ENCODE measurements around the gene ULBP3. TPM values are rescaled to one million over a fixed set of nuclear protein-coding genes. Genes with fewer than 3 reads are reported as not detected.

ULBP3 gene
- 10 to 100 TPM in 2 of 4 donors, 1 to 10 TPM in 2; 7.7 to 10.6 (median 9.0) TPM for polyA plus RNA-seq (ENCODE audit: insufficient read length in 4 of 4)

GRCh38 chr6:150068720-150069648 is at the start of gene ULBP3:
TSS of gene ULBP3 (minus strand) at chr6:150069121. CDS start at chr6:150069066, 55 bp downstream.
- peak; percentile 70 to 78 (median 76) for DNase-seq (ENCODE audit: low read depth in 4 of 4, low spot score in 3 of 4)

GRCh38 chr6:150118627-150119026 is 49.7 kb upstream of the ULBP3 start:
- DNase-seq (ENCODE audit: low read depth in 4 of 4, low spot score in 3 of 4) = no peak

GRCh38 chr6:150118203-150118602 is 49.3 kb upstream of the ULBP3 start:
- DNase-seq (ENCODE audit: low read depth in 4 of 4, low spot score in 3 of 4) = peak in 1 of 4 donors; percentile 28

GRCh38 chr6:150116200-150116800 is 47.4 kb upstream of the ULBP3 start:
- DNase-seq (ENCODE audit: low read depth in 4 of 4, low spot score in 3 of 4) = no peak

GRCh38 chr6:150115769-150116168 is 46.8 kb upstream of the ULBP3 start:
- DNase-seq (ENCODE audit: low read depth in 4 of 4, low spot score in 3 of 4) = no peak

- no peak for DNase-seq (ENCODE audit: low read depth in 4 of 4, low spot score in 3 of 4)
Observed at GRCh38 chr6:150112233-150112632, 43.3 kb upstream of the ULBP3 start.

GRCh38 chr6:150102750-150103270 is 33.9 kb upstream of the ULBP3 start:
- DNase-seq (ENCODE audit: low read depth in 4 of 4, low spot score in 3 of 4) = no peak

- no peak for DNase-seq (ENCODE audit: low read depth in 4 of 4, low spot score in 3 of 4)
Observed at GRCh38 chr6:150100745-150101144, 31.8 kb upstream of the ULBP3 start.

GRCh38 chr6:150099953-150100352 is 31.0 kb upstream of the ULBP3 start:
- no peak for DNase-seq (ENCODE audit: low read depth in 4 of 4, low spot score in 3 of 4)

GRCh38 chr6:150099546-150099945 is 30.6 kb upstream of the ULBP3 start:
- DNase-seq (ENCODE audit: low read depth in 4 of 4, low spot score in 3 of 4) = no peak

- DNase-seq (ENCODE audit: low read depth in 4 of 4, low spot score in 3 of 4) = no peak
Observed at GRCh38 chr6:150098155-150098554, 29.2 kb upstream of the ULBP3 start.

- DNase-seq (ENCODE audit: low read depth in 4 of 4, low spot score in 3 of 4) = no peak
Observed at GRCh38 chr6:150093397-150093796, 24.5 kb upstream of the ULBP3 start.

- no peak for DNase-seq (ENCODE audit: low read depth in 4 of 4, low spot score in 3 of 4)
Observed at GRCh38 chr6:150091476-150091875, 22.6 kb upstream of the ULBP3 start.

- no peak for DNase-seq (ENCODE audit: low read depth in 4 of 4, low spot score in 3 of 4)
Observed at GRCh38 chr6:150090328-150090727, 21.4 kb upstream of the ULBP3 start.

- no peak for DNase-seq (ENCODE audit: low read depth in 4 of 4, low spot score in 3 of 4)
Observed at GRCh38 chr6:150088481-150089154, 19.7 kb upstream of the ULBP3 start.

GRCh38 chr6:150087336-150087735 is 18.4 kb upstream of the ULBP3 start:
- DNase-seq (ENCODE audit: low read depth in 4 of 4, low spot score in 3 of 4) = no peak

- no peak for DNase-seq (ENCODE audit: low read depth in 4 of 4, low spot score in 3 of 4)
Observed at GRCh38 chr6:150086026-150086425, 17.1 kb upstream of the ULBP3 start.

- no peak for DNase-seq (ENCODE audit: low read depth in 4 of 4, low spot score in 3 of 4)
Observed at GRCh38 chr6:150084426-150084825, 15.5 kb upstream of the ULBP3 start.

- no peak for DNase-seq (ENCODE audit: low read depth in 4 of 4, low spot score in 3 of 4)
Observed at GRCh38 chr6:150083839-150084238, 14.9 kb upstream of the ULBP3 start.

- DNase-seq (ENCODE audit: low read depth in 4 of 4, low spot score in 3 of 4) = no peak
Observed at GRCh38 chr6:150081702-150082101, 12.8 kb upstream of the ULBP3 start.

- no peak for DNase-seq (ENCODE audit: low read depth in 4 of 4, low spot score in 3 of 4)
Observed at GRCh38 chr6:150079604-150080003, 10.7 kb upstream of the ULBP3 start.

Data from right renal pelvis (tissue), 4 donors.